NCI-H524 treated with DMSO at 0.1 percent for 48 hours (cell line): ENCODE results near the gene NUP160.
"Not testable (repeated sequence)": the region's sequence is repeated elsewhere in the genome, so short reads cannot be mapped to it uniquely, and the experiment has no call there.

Source experiments
- DNase-seq: peaks from one replicate; lab custom pipeline; 2025; lab: John Stamatoyannopoulos, UW

NUP160 gene, protein sequence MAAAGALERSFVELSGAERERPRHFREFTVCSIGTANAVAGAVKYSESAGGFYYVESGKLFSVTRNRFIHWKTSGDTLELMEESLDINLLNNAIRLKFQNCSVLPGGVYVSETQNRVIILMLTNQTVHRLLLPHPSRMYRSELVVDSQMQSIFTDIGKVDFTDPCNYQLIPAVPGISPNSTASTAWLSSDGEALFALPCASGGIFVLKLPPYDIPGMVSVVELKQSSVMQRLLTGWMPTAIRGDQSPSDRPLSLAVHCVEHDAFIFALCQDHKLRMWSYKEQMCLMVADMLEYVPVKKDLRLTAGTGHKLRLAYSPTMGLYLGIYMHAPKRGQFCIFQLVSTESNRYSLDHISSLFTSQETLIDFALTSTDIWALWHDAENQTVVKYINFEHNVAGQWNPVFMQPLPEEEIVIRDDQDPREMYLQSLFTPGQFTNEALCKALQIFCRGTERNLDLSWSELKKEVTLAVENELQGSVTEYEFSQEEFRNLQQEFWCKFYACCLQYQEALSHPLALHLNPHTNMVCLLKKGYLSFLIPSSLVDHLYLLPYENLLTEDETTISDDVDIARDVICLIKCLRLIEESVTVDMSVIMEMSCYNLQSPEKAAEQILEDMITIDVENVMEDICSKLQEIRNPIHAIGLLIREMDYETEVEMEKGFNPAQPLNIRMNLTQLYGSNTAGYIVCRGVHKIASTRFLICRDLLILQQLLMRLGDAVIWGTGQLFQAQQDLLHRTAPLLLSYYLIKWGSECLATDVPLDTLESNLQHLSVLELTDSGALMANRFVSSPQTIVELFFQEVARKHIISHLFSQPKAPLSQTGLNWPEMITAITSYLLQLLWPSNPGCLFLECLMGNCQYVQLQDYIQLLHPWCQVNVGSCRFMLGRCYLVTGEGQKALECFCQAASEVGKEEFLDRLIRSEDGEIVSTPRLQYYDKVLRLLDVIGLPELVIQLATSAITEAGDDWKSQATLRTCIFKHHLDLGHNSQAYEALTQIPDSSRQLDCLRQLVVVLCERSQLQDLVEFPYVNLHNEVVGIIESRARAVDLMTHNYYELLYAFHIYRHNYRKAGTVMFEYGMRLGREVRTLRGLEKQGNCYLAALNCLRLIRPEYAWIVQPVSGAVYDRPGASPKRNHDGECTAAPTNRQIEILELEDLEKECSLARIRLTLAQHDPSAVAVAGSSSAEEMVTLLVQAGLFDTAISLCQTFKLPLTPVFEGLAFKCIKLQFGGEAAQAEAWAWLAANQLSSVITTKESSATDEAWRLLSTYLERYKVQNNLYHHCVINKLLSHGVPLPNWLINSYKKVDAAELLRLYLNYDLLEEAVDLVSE (N-terminal part only)

DNA sequence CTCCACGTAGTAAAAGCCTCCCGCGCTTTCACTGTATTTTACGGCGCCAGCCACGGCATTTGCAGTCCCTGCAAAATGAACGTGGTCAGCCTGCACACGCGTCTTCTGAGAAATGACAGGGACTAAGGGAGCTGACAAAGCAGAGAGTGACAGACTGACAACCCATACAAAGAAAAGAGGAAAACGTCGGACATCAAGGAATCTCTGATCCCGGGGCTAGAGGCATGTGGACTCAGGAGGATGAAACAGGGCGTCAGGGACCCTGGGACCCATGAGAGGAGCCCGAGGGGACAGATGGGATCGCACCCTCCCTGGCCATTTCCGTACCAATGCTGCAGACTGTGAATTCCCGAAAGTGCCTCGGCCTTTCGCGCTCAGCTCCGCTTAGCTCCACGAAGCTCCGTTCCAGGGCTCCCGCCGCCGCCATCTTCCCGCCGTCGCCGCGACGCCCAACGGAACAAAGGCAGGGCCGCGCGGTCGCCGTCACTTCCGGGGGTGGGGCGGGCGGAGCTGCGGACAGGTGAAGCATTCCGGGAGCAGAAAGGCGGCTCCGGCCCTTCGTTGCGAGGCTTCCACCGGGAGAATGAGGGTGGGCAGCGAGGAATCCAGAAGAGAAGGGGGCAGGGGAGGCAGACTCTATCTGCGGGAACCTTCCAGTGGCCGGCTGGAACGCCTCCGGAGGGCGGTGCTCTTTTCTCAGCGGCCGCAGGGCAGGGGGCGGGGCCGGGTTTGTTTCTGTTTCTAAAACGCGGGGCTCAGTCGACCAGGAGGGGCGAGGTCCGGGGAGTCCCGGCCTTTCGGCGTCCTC lies at the start of gene NUP160:
NUP160 (minus strand) TSS at position 459 of the 808 bp plus-strand sequence; CDS start at position 427, 32 bp downstream.
- no peak for DNase-seq

DNA sequence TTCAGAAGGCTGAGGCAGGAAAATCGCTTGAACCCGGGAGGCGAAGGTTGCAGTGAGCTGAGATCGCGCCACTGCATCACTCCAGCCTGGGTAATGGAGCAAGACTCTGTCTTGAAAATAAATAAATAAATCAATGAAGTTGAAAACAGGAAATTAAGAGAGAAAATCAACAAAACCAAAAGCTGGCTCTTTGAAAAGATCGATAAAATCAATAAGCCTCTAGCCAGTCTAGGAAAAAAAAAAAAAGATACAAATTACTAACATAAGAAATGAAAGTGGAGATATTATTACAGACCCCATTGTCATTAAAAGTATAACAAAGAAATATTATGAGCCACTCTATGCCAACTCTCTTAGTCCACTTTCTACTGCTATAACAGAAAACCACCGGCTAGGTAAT lies 48.0 kb upstream of the NUP160 start:
- DNase-seq, result no peak

DNA sequence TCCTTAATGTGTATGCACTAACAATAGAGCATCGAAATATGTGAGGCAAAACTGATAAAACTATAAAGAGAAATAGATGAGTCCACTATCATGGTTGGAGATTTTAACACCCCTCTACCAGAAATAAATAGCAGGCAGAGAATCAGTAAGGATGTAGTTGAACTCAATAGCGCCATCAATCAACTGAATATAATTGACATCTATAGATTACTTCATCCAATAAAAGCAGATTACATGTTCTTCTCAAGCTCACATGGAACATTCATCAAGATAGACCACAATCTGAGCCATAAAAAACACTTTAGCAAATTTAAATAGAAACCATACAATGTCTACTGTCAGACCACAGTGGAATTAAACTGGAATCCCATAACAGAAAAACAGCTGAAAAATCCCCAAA lies 46.9 kb upstream of the NUP160 start:
- no peak for DNase-seq

DNA sequence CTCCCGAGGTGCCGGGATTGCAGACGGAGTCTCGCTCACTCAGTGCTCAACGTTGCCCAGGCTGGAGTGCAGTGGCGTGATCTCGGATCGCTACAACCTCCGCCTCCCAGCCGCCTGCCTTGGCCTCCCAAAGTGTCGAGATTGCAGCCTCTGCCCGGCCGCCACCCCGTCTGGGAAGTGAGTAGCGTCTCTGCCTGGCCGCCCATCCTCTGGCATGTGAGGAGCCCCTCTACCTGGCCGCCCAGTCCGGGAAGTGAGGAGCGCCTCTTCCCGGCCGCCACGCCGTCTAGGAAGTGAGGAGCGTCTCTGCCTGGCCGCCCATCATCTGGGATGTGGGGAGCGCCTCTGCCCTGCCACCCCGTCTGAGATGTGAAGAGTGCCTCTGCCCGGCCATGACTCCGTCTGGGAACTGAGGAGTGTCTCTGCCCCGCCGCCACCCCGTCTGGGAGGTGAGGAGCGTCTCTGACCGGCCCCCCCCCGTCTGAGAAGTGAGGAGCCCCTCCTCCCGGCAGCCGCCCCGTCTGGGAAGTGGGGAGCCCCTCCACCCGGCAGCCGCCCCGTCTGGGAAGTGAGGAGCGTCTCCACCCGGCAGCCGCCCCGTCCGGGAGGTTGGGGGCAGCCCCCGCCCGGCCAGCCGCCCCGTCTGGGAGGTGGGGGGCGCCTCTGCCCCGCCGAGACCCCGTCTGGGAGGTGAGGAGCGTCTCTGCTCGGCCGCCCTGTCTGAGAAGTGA lies 44.6 kb upstream of the NUP160 start:
- DNase-seq, result not testable (repeated sequence)

DNA sequence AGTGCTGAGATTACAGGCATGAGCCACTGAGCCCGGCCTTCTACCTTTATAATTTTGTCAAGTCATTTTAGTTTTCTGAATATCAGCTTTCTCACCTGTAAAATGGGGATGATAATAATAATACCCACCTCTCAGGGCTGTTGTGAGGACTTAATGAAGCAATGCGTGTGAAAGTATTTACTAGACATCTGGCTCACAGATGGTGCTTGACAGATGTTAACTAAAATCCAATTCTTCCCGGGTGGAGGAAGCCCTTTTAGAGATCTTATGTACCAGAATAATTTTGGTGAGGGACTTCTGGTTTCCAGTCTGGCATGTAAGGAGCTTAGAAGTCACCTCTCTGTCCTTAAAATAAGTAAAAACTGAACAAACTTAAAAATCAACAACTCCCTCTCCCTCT lies 43.7 kb upstream of the NUP160 start:
- peak; percentile 63 for DNase-seq

DNA sequence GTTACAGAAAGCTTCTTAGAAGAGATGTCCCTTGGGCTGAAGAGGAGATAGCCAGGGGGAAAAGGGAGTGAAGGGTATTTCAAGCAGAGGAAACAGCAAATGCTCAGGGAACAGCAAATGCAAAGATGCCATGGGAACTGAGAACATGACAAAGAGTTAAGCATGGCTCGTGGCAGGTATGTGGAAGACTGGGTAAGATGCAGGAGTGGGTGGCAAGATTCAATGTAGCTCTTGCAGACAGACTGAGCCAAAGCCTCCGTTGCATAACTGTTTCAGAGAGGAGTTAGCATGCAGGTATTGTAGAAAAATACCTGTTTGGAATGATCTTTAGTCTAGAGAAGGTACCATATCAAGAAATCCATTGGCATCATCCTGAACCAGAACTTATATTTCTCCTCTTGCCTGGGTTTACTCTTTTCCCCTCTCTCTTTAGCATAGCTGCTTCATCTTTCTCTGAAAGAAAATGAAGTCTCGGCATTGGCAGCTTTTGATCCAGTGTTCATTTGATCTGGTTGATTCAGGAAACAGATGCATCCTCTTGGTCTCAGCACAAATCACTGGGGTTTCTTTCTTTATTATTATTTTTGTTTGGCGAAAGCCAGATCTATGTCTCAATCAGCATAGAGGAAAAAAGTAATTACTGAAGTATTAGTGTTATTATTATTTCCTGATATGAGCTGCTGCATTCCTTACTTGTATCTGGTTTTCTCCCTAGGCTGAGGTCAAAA lies 41.7 kb upstream of the NUP160 start:
- DNase-seq, result no peak

DNA sequence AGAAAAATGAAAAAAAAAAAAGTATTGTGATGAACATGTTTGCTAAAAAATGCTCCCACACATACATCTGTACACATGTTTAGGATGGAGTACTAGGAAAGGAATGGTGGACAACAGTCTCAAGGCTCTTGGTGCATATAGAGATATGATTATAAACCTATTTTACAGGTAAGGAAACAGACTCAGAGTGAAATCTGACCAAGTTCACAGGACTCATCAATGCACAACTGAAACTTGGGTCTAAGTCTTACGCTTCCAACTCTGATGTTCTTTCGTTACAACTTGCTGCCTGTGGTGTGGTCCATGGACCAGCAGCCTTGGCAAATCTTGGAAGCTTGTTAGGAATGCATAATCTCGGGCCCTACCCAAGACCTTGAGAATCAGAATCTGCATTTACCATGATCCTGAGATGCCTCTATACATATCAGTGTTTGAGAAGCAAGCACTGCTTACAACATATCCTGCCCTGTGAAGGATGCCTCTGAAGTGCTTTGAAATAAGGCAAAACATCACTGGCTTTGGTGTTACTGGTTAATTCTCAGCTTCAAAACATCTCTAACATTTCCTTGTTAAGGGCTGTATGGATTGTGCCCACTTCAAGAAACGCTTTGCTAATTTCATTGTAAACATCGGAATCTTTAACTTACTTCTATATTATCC lies 39.9 kb upstream of the NUP160 start:
- DNase-seq, result no peak

DNA sequence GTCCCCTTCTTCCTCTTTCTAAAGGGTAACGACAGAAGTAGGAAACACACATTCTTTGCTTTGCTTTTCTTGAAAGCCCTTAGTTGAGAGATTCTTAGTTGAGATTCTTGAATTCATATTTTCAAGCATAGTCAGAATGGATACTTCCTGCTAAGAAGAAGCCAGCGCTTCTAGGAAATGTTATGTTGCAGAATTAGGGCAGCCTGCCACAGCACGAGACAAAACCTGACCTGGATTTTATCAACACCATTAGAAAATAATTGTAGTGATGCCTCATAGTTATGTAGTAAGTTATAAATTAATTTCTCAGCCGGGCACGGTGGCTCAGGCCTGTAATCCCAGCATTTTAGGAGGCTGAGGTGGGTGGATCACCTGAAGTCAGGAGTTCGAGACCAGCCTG lies 37.9 kb upstream of the NUP160 start:
- DNase-seq, result no peak

DNA sequence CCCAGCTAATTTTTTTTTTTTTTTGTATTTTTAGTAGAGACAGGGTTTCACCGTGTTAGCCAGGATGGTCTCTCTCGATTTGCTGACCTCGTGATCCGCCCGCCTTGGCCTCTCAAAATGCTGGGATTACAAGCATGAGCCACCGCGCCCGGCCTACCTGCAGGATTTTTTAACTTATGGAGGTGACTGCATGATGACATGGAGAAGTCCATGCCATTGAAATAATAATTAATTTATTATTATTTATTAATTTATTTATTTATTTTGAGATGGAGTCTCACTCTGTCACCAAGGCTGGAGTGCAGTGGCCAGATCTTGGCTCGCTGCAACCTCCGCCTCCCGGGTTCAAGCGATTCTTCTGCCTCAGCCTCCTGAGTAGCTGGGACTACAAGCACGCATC lies 34.3 kb upstream of the NUP160 start:
- DNase-seq, result not testable (repeated sequence)

DNA sequence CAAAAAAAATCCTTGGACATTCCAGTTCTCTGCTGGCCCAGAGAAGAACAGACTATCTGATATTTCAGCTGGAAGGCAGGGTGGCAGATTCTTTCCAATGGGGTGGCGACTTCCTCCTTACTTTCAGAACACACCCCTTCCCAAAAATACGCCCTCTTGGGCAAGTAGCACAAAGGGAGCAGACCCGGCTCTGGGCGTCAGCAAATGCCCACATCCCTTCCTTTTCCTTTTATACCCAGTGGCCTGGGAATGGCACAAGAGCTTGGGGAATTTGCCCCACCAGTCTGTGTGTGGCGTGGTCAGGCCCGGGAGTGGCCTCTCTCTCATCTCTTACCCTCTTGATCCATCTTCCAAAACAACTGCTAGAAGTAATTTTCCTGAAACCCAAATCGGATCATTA lies 33.0 kb upstream of the NUP160 start:
- DNase-seq, result no peak

DNA sequence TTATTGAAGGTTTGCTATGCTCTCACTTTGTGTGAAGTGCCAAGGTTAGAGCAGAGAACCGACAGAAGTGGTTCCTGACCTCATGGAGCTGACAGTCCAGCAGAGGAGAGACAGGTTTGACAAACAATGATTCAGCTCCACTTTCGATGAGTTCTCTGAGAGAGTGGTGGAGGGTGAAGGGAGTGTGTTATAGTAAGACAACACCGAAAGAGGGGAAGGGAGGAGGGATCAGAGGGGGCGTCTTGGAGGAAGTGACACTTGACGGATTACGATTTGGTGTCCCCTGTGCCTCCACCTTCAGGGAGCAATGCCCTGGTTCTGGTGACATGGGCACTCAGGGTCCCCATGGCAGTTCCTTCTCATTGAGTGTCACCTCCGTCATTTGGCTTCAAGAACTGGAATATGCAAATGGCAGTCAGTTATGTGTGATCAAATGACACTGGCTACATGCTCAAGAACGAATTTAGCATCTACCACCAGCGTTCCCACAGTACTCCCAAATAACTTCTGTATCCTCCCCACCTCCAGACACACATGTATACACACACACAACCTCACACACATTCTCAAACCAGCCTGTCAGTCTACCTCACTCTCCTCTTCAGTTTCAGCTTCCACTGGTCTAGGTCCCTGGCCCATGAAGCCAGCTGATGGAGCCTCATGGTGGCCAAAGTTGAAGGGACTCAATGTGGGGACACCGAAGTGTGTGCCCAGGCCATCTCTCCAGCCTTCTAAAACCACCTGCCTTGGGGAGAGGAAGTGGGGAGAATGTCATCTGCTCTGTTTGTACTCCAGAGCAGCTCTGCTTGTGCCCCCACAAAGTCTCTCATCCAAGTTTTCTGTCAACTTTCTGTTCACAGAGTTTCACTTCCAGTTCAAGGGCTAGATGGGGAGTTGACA lies 31.4 kb upstream of the NUP160 start:
- no peak for DNase-seq

DNA sequence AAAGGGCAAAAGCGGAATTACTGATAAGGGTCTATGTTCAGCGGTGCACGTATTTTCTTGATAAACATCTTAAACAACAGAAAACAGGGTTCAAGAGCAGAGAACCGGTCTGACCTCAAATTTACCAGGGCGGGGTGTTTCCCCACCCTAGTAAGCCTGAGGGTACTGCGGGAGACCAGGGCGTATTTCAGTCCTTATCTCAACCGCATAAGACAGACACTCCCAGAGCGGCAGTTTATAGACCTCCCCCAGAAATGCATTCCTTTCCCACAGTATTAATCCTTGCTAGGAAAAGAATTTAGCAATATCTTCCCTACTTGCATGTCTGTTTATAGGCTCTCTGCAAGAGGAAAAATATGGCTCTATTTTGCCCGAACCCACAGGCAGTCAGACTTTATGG lies 27.7 kb upstream of the NUP160 start:
- not testable (repeated sequence) for DNase-seq

DNA sequence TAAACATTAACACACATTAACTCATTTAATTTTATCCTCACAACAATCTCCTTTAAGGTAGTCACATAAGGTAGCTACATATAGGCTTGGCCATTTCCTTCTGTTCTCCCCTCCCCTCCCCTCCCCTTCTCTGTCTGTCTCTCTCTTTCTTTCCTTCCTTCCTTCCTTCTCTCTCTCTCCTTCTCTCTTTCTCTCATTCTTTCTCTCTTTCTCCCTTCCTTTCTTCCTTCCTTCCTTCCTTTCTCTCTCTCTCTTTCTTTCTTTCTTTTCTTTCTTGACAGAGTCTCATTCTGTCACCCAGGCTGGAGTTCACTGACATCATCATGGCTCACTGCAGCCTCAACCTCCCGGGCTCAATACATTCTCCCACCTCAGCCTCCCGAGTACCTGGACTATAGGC lies 22.3 kb upstream of the NUP160 start:
- DNase-seq, result no peak

DNA sequence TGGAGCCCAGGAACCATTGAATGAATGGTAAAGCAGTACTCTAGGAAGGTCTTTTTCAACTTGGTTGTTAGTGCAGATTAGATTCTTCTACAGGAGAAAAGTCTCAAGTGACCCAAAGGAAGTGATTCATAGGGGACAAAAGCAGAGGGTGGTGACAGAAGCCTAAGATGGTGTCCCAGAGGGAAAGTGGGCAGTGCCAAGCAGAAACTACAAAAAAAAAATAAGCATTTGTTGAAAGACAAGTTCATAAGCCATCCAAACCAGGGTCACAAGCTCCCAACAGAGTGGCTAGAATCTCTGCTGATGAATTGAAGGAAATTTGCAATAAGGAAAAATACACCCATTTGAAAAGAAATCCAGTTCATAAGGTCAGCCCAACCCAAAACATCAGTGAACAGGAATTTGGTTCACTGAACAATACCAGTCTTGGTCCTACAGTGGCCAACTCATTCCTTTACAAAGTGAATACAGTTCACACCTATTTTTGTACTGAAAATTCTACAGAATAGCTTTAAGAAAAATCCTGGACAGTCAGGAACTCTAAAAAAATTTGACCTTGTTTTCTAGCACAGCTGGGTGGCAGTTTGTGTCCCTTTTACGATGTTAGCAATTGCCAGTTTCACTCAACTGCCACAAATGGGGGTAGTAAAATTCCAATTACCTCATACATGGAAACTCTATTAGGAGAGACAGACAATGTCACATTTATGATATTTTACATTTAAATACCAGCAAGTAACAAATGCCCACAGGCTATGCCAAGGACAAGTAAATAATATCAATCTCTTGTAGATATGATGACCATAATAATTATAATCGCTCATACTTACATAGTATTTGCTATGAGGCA lies 21.6 kb upstream of the NUP160 start:
- no peak for DNase-seq

DNA sequence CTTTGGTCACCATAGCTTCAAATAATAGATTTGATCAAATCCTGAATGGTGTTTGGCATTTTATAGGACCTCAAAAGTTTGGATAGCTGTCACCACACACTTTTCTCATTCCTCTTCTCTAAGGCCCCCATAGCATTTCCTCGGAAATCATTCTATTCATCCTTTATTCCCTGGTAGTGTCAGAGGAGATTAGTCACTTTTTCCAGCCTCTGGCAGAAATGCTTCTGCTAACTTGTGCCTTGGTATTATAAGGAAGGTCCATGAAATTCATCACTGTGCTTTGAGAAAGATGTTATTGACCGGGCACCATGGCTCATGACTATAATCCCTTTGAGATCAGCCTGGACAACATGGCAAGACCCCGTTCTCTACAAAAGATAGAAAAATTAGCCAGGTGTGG lies 19.7 kb upstream of the NUP160 start:
- no peak for DNase-seq

DNA sequence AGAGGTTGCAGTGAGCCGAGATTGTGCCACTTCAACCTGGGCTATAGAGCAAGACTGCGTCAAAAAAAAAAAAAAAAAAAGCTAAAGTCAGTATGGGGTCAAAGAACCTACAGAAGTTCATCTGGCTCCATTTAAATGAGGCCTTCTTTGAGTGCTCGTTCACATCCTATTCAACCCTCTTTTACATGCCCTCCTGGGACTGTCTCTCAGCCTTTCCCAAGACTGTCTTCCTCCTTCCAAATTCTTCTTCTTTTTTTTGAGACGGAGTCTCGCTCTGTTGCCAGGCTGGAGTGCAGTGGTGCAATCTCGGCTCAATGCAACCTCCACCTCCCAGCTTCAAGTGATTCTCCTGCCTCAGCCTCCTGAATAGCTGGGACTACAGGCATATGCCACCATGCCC lies 18.7 kb upstream of the NUP160 start:
- not testable (repeated sequence) for DNase-seq

DNA sequence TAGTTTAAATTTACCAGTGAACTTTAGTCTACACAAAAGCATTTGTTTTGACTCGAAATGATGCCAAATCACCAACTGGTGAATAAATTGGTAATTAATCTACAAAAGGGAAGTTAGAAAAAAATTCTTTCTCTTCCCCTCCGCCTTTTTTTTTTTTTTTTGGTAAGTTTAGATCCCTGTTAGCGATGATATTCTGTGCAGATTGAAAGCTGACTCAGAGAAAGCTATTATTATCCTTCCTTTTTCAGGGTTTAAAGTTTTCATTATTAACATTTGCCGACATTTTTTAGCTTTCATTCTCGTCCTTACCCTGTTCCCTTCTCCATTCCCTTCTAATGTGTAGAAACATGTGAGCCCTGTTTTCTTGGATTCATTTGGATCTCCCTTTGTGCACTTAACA lies 16.8 kb upstream of the NUP160 start:
- DNase-seq, result no peak
